Activated T-cell treated with anti-CD3 and anti-CD28 coated beads, Interleukin-2, amount 50 U/mL, for 24 hours (primary cell): ENCODE measurements around the gene PCDHA1.
"Not testable (repeated sequence)": the region's sequence is repeated elsewhere in the genome, so short reads cannot be mapped to it uniquely, and the experiment has no call there.

Source experiments
- DNase-seq: peaks from one replicate; pipeline ENCODE4 v3.0.0-alpha.2; 2020
- H3K27ac Mint-ChIP-seq: 2 replicates; pipeline ENCODE4 v1.8.0; 2020; ENCODE audit warnings: mild to moderate bottlenecking, mixed read lengths
- H3K27me3 Mint-ChIP-seq: 2 replicates; pipeline ENCODE4 v1.8.0; 2020; ENCODE audit warnings: mixed read lengths
- H3K36me3 Mint-ChIP-seq: 2 replicates; pipeline ENCODE4 v1.8.0; 2020; ENCODE audit warnings: low read depth, mixed read lengths
- H3K4me1 Mint-ChIP-seq: 2 replicates; pipeline ENCODE4 v1.8.0; 2020; ENCODE audit warnings: low read depth, mixed read lengths
- H3K4me3 Mint-ChIP-seq: 2 replicates; pipeline ENCODE4 v1.8.0; 2020; ENCODE audit warnings: mild to moderate bottlenecking, moderate library complexity, mixed read lengths
- H3K9me3 Mint-ChIP-seq: 2 replicates; pipeline ENCODE4 v1.8.0; 2020; ENCODE audit warnings: mixed read lengths

The PCDHA1 gene

GRCh38 chr5:140785905-140786686 lies at the start of gene PCDHA1:
PCDHA1 (plus strand) TSS chr5:140786140.
- Mint-ChIP-seq H3K9me3 (peaks cover 64% of the 10 kb centered on the region), H3K4me1 (no peaks in the 10 kb centered on the region), H3K4me3 (no peak within 1 kb of the TSS), H3K36me3 (peaks cover 25% of the 10 kb centered on the region), H3K27me3 (peaks cover 58% of the 10 kb centered on the region), H3K27ac (no peak within 1 kb of the TSS)
- DNase-seq: no peak

- H3K9me3 Mint-ChIP-seq: peaks cover 16% of the 10 kb centered on the region
- no peak overlapping the region for H3K4me3 Mint-ChIP-seq
- DNase-seq: no peak
- H3K27ac Mint-ChIP-seq: no peak overlapping the region
- no peaks in the 10 kb centered on the region for H3K4me1 Mint-ChIP-seq
- no peaks in the 10 kb centered on the region for H3K36me3 Mint-ChIP-seq
- H3K27me3 Mint-ChIP-seq: peaks cover 42% of the 10 kb centered on the region
These were observed 48.5 kb upstream of the PCDHA1 start for GRCh38 chr5:140737486-140737885.

- no peak for DNase-seq
- Mint-ChIP-seq H3K4me3 (no peak overlapping the region), H3K27ac (no peak overlapping the region), H3K36me3 (no peaks in the 10 kb centered on the region), H3K4me1 (no peaks in the 10 kb centered on the region), H3K9me3 (peaks cover 28% of the 10 kb centered on the region), H3K27me3 (peaks cover 15% of the 10 kb centered on the region)
These were observed 44.0 kb upstream of the PCDHA1 start for GRCh38 chr5:140741967-140742366.

- peaks cover 4% of the 10 kb centered on the region for H3K27me3 Mint-ChIP-seq
- H3K27ac Mint-ChIP-seq: no peak overlapping the region
- H3K4me3 Mint-ChIP-seq: no peak overlapping the region
- peaks cover 8% of the 10 kb centered on the region for H3K36me3 Mint-ChIP-seq
- no peak for DNase-seq
- no peaks in the 10 kb centered on the region for H3K4me1 Mint-ChIP-seq
- peaks cover 72% of the 10 kb centered on the region for H3K9me3 Mint-ChIP-seq
These were observed 32.4 kb upstream of the PCDHA1 start for GRCh38 chr5:140753561-140753960.

GRCh38 chr5:140764177-140764973 lies 21.6 kb upstream of the PCDHA1 start:
- Mint-ChIP-seq H3K27me3 (no peaks in the 10 kb centered on the region), H3K27ac (no peak overlapping the region), H3K36me3 (peaks cover 40% of the 10 kb centered on the region), H3K4me1 (no peaks in the 10 kb centered on the region), H3K4me3 (no peak overlapping the region), H3K9me3 (peaks cover 65% of the 10 kb centered on the region)
- no peak for DNase-seq

- peaks cover 60% of the 10 kb centered on the region for H3K9me3 Mint-ChIP-seq
These were observed 18.5 kb upstream of the PCDHA1 start for GRCh38 chr5:140767444-140767843.

GRCh38 chr5:140780512-140780911 lies 5.4 kb upstream of the PCDHA1 start:
- no peak overlapping the region for H3K27ac Mint-ChIP-seq
- DNase-seq: no peak
- H3K9me3 Mint-ChIP-seq: peaks cover 74% of the 10 kb centered on the region
- no peaks in the 10 kb centered on the region for H3K4me1 Mint-ChIP-seq
- peaks cover 20% of the 10 kb centered on the region for H3K36me3 Mint-ChIP-seq
- H3K4me3 Mint-ChIP-seq: no peak overlapping the region
- peaks cover 21% of the 10 kb centered on the region for H3K27me3 Mint-ChIP-seq

More at GRCh38 chr5:140767444-140767843, 18.5 kb upstream of the PCDHA1 start:
- Mint-ChIP-seq H3K4me1 (no peaks in the 10 kb centered on the region), H3K27me3 (no peaks in the 10 kb centered on the region), H3K27ac (no peak overlapping the region), H3K4me3 (no peak overlapping the region), H3K36me3 (peaks cover 26% of the 10 kb centered on the region)
- DNase-seq: no peak

GRCh38 chr5:140787422-140787821 lies 1.5 kb downstream of the PCDHA1 start:
- Mint-ChIP-seq H3K36me3 (peaks cover 21% of the 10 kb centered on the region), H3K9me3 (peaks cover 63% of the 10 kb centered on the region)

GRCh38 chr5:140787849-140788504 lies 2.0 kb downstream of the PCDHA1 start:
- peaks cover 21% of the 10 kb centered on the region for H3K36me3 Mint-ChIP-seq
- H3K4me1 Mint-ChIP-seq, H3K4me3 Mint-ChIP-seq, H3K27ac Mint-ChIP-seq, DNase-seq: not testable (repeated sequence)
- H3K9me3 Mint-ChIP-seq: peaks cover 61% of the 10 kb centered on the region
- peaks cover 74% of the 10 kb centered on the region for H3K27me3 Mint-ChIP-seq

More at GRCh38 chr5:140787422-140787821, 1.5 kb downstream of the PCDHA1 start:
- not testable (repeated sequence) for H3K4me3 Mint-ChIP-seq, H3K27ac Mint-ChIP-seq, DNase-seq, H3K4me1 Mint-ChIP-seq
- peaks cover 68% of the 10 kb centered on the region for H3K27me3 Mint-ChIP-seq

GRCh38 chr5:140791089-140791488 lies 5.1 kb downstream of the PCDHA1 start:
- no peak for DNase-seq
- peaks cover 66% of the 10 kb centered on the region for H3K9me3 Mint-ChIP-seq
- peaks cover 83% of the 10 kb centered on the region for H3K27me3 Mint-ChIP-seq
- H3K4me1 Mint-ChIP-seq: peaks cover 1% of the 10 kb centered on the region
- H3K27ac Mint-ChIP-seq: no peak overlapping the region
- peaks cover 29% of the 10 kb centered on the region for H3K36me3 Mint-ChIP-seq
- no peak overlapping the region for H3K4me3 Mint-ChIP-seq

GRCh38 chr5:140794595-140795258 lies 8.8 kb downstream of the PCDHA1 start, which contains the start of gene PCDHA2:
PCDHA2 (plus strand) TSS chr5:140794852.
- Mint-ChIP-seq H3K4me3 (no peak within 1 kb of the TSS), H3K9me3 (peaks cover 53% of the 10 kb centered on the region), H3K27me3 (peaks cover 57% of the 10 kb centered on the region), H3K36me3 (peaks cover 11% of the 10 kb centered on the region), H3K27ac (no peak within 1 kb of the TSS), H3K4me1 (peaks cover 1% of the 10 kb centered on the region)
- DNase-seq: no peak

GRCh38 chr5:140795259-140795641 lies 9.3 kb downstream of the PCDHA1 start:
- H3K27ac Mint-ChIP-seq: no peak overlapping the region
- H3K4me1 Mint-ChIP-seq: peaks cover 1% of the 10 kb centered on the region
- H3K9me3 Mint-ChIP-seq: peaks cover 50% of the 10 kb centered on the region
- H3K36me3 Mint-ChIP-seq: peaks cover 10% of the 10 kb centered on the region
- peaks cover 58% of the 10 kb centered on the region for H3K27me3 Mint-ChIP-seq
- no peak overlapping the region for H3K4me3 Mint-ChIP-seq
- no peak for DNase-seq

GRCh38 chr5:140796072-140796717 lies 10.3 kb downstream of the PCDHA1 start:
- H3K36me3 Mint-ChIP-seq: peaks cover 14% of the 10 kb centered on the region
- H3K9me3 Mint-ChIP-seq: peaks cover 49% of the 10 kb centered on the region
- not testable (repeated sequence) for DNase-seq, H3K27ac Mint-ChIP-seq, H3K4me1 Mint-ChIP-seq, H3K4me3 Mint-ChIP-seq
- peaks cover 63% of the 10 kb centered on the region for H3K27me3 Mint-ChIP-seq

GRCh38 chr5:140796718-140797095 lies 10.8 kb downstream of the PCDHA1 start:
- Mint-ChIP-seq H3K4me1 (peaks cover 1% of the 10 kb centered on the region), H3K27me3 (peaks cover 65% of the 10 kb centered on the region), H3K9me3 (peaks cover 46% of the 10 kb centered on the region), H3K27ac (no peak overlapping the region), H3K36me3 (peaks cover 18% of the 10 kb centered on the region), H3K4me3 (no peak overlapping the region)
- DNase-seq: no peak
